ENCODE results near the gene SMG6.
A peak's percentile ranks its signal among the peaks of the same experiment; 100 is the strongest.

SMG6 gene

GRCh38 chr17:2197271-2197670, 106.3 kb downstream of the SMG6 start:
- Histone ChIP-seq H3K18ac (ENCODE audit: low read length) (no peak overlapping the region), H3K4me3 (ENCODE audit: low read length) (no peak overlapping the region), H3K9ac (ENCODE audit: low read length) (no peak overlapping the region), H2BK15ac (replicated peaks; ENCODE audit: low read depth) (no peak overlapping the region), H3K4me2 (ENCODE audit: low read length) (no peak overlapping the region), H4K8ac (ENCODE audit: low read depth, low read length) (no peak overlapping the region), H3K79me2 (ENCODE audit: control insufficient read depth, insufficient read depth, low read length) (no peaks in the 10 kb centered on the region), H3K4ac (ENCODE audit: low read depth, low read length) (no peak overlapping the region), H3K27me3 (ENCODE audit: insufficient read depth, low read length, poor library complexity) (no peaks in the 10 kb centered on the region), H3K56ac (ENCODE audit: low read length) (no peak overlapping the region), H2AK5ac (ENCODE audit: low read length) (no peak overlapping the region), H4K5ac (ENCODE audit: low read length) (no peak overlapping the region), H2BK120ac (ENCODE audit: low read depth, low read length) (no peak overlapping the region), H3K4me1 (ENCODE audit: control insufficient read depth, low read depth, low read length) (peaks cover 2% of the 10 kb centered on the region), H2BK5ac (ENCODE audit: low read length) (no peak overlapping the region), H3K27ac (ENCODE audit: low read depth, low read length) (no peak overlapping the region), H3K79me1 (ENCODE audit: low read length) (no peaks in the 10 kb centered on the region), H3K23ac (ENCODE audit: low read length) (no peak overlapping the region), H3K36me3 (ENCODE audit: control insufficient read depth, insufficient read depth, low read length) (no peaks in the 10 kb centered on the region)
- no peak for DNase-seq
- WGBS (ENCODE audit: extremely low coverage, insufficient coverage, low lambda C conversion rate), result no CpG with 5 or more reads among the region's 6 CpGs

- no CpG with 5 or more reads among the region's 6 CpGs for WGBS (ENCODE audit: extremely low coverage, insufficient coverage, low lambda C conversion rate)
- Histone ChIP-seq H3K4me1 (ENCODE audit: control insufficient read depth, low read depth, low read length) (peaks cover 2% of the 10 kb centered on the region), H3K4me3 (ENCODE audit: low read length) (no peak overlapping the region), H4K5ac (ENCODE audit: low read length) (no peak overlapping the region), H3K79me2 (ENCODE audit: control insufficient read depth, insufficient read depth, low read length) (no peaks in the 10 kb centered on the region), H4K8ac (ENCODE audit: low read depth, low read length) (no peak overlapping the region), H3K79me1 (ENCODE audit: low read length) (no peaks in the 10 kb centered on the region), H3K27me3 (ENCODE audit: insufficient read depth, low read length, poor library complexity) (no peaks in the 10 kb centered on the region), H3K23ac (ENCODE audit: low read length) (no peak overlapping the region), H3K27ac (ENCODE audit: low read depth, low read length) (no peak overlapping the region), H3K56ac (ENCODE audit: low read length) (no peak overlapping the region), H2AK5ac (ENCODE audit: low read length) (no peak overlapping the region), H3K9ac (ENCODE audit: low read length) (no peak overlapping the region), H2BK120ac (ENCODE audit: low read depth, low read length) (no peak overlapping the region), H3K36me3 (ENCODE audit: control insufficient read depth, insufficient read depth, low read length) (no peaks in the 10 kb centered on the region), H3K4me2 (ENCODE audit: low read length) (no peak overlapping the region), H3K18ac (ENCODE audit: low read length) (no peak overlapping the region), H2BK15ac (replicated peaks; ENCODE audit: low read depth) (no peak overlapping the region), H3K4ac (ENCODE audit: low read depth, low read length) (no peak overlapping the region), H2BK5ac (ENCODE audit: low read length) (no peak overlapping the region)
- DNase-seq, result no peak
These were observed 107.9 kb downstream of the SMG6 start for GRCh38 chr17:2195729-2196128.

GRCh38 chr17:2194889-2195335, 108.7 kb downstream of the SMG6 start:
- no peak overlapping the region for H4K8ac ChIP-seq (ENCODE audit: low read depth, low read length)
- no peak overlapping the region for H3K4me2 ChIP-seq (ENCODE audit: low read length)
- no peaks in the 10 kb centered on the region for H3K36me3 ChIP-seq (ENCODE audit: control insufficient read depth, insufficient read depth, low read length)
- no peak overlapping the region for H3K27ac ChIP-seq (ENCODE audit: low read depth, low read length)
- no peak overlapping the region for H3K18ac ChIP-seq (ENCODE audit: low read length)
- no peak overlapping the region for H2BK15ac ChIP-seq (replicated peaks; ENCODE audit: low read depth)
- H2BK5ac ChIP-seq (ENCODE audit: low read length), result no peak overlapping the region
- H4K5ac ChIP-seq (ENCODE audit: low read length), result no peak overlapping the region
- no peaks in the 10 kb centered on the region for H3K79me1 ChIP-seq (ENCODE audit: low read length)
- no peak overlapping the region for H3K23ac ChIP-seq (ENCODE audit: low read length)
- no peaks in the 10 kb centered on the region for H3K27me3 ChIP-seq (ENCODE audit: insufficient read depth, low read length, poor library complexity)
- H3K9ac ChIP-seq (ENCODE audit: low read length), result no peak overlapping the region
- WGBS (ENCODE audit: extremely low coverage, insufficient coverage, low lambda C conversion rate), result no CpG with 5 or more reads among the region's 5 CpGs
- no peak overlapping the region for H3K4me3 ChIP-seq (ENCODE audit: low read length)
- H3K79me2 ChIP-seq (ENCODE audit: control insufficient read depth, insufficient read depth, low read length), result no peaks in the 10 kb centered on the region
- H3K4ac ChIP-seq (ENCODE audit: low read depth, low read length), result no peak overlapping the region
- peaks cover 2% of the 10 kb centered on the region for H3K4me1 ChIP-seq (ENCODE audit: control insufficient read depth, low read depth, low read length)
- H2BK120ac ChIP-seq (ENCODE audit: low read depth, low read length), result no peak overlapping the region
- peak; percentile 94 for DNase-seq
- H2AK5ac ChIP-seq (ENCODE audit: low read length), result no peak overlapping the region
- H3K56ac ChIP-seq (ENCODE audit: low read length), result no peak overlapping the region

- H4K8ac ChIP-seq (ENCODE audit: low read depth, low read length), result no peak overlapping the region
- H3K27ac ChIP-seq (ENCODE audit: low read depth, low read length), result no peak overlapping the region
- no CpG with 5 or more reads among the region's 7 CpGs for WGBS (ENCODE audit: extremely low coverage, insufficient coverage, low lambda C conversion rate)
- no peaks in the 10 kb centered on the region for H3K79me2 ChIP-seq (ENCODE audit: control insufficient read depth, insufficient read depth, low read length)
- no peaks in the 10 kb centered on the region for H3K27me3 ChIP-seq (ENCODE audit: insufficient read depth, low read length, poor library complexity)
- H3K79me1 ChIP-seq (ENCODE audit: low read length), result no peaks in the 10 kb centered on the region
- no peak overlapping the region for H3K4ac ChIP-seq (ENCODE audit: low read depth, low read length)
- H2BK15ac ChIP-seq (replicated peaks; ENCODE audit: low read depth), result no peak overlapping the region
- H4K5ac ChIP-seq (ENCODE audit: low read length), result no peak overlapping the region
- no peak overlapping the region for H3K4me2 ChIP-seq (ENCODE audit: low read length)
- peak; percentile 47 for DNase-seq
- no peaks in the 10 kb centered on the region for H3K36me3 ChIP-seq (ENCODE audit: control insufficient read depth, insufficient read depth, low read length)
- H2BK120ac ChIP-seq (ENCODE audit: low read depth, low read length), result no peak overlapping the region
- H3K9ac ChIP-seq (ENCODE audit: low read length), result no peak overlapping the region
- H2AK5ac ChIP-seq (ENCODE audit: low read length), result no peak overlapping the region
- no peak overlapping the region for H3K4me3 ChIP-seq (ENCODE audit: low read length)
- H2BK5ac ChIP-seq (ENCODE audit: low read length), result no peak overlapping the region
- H3K23ac ChIP-seq (ENCODE audit: low read length), result no peak overlapping the region
- H3K4me1 ChIP-seq (ENCODE audit: control insufficient read depth, low read depth, low read length), result peaks cover 2% of the 10 kb centered on the region
- no peak overlapping the region for H3K18ac ChIP-seq (ENCODE audit: low read length)
- no peak overlapping the region for H3K56ac ChIP-seq (ENCODE audit: low read length)
These were observed 111.1 kb downstream of the SMG6 start for GRCh38 chr17:2192367-2193057.

- no peak overlapping the region for H3K56ac ChIP-seq (ENCODE audit: low read length)
- no peak overlapping the region for H2BK120ac ChIP-seq (ENCODE audit: low read depth, low read length)
- H3K27ac ChIP-seq (ENCODE audit: low read depth, low read length), result no peak overlapping the region
- no peak overlapping the region for H3K4ac ChIP-seq (ENCODE audit: low read depth, low read length)
- no peak for DNase-seq
- no peak overlapping the region for H3K4me3 ChIP-seq (ENCODE audit: low read length)
- no peak overlapping the region for H2AK5ac ChIP-seq (ENCODE audit: low read length)
- H4K8ac ChIP-seq (ENCODE audit: low read depth, low read length), result no peak overlapping the region
- no peak overlapping the region for H3K9ac ChIP-seq (ENCODE audit: low read length)
- H3K79me2 ChIP-seq (ENCODE audit: control insufficient read depth, insufficient read depth, low read length), result no peaks in the 10 kb centered on the region
- H3K18ac ChIP-seq (ENCODE audit: low read length), result no peak overlapping the region
- H2BK15ac ChIP-seq (replicated peaks; ENCODE audit: low read depth), result no peak overlapping the region
- H2BK5ac ChIP-seq (ENCODE audit: low read length), result no peak overlapping the region
- H3K27me3 ChIP-seq (ENCODE audit: insufficient read depth, low read length, poor library complexity), result no peaks in the 10 kb centered on the region
- H4K5ac ChIP-seq (ENCODE audit: low read length), result no peak overlapping the region
- peaks cover 2% of the 10 kb centered on the region for H3K4me1 ChIP-seq (ENCODE audit: control insufficient read depth, low read depth, low read length)
- no peaks in the 10 kb centered on the region for H3K36me3 ChIP-seq (ENCODE audit: control insufficient read depth, insufficient read depth, low read length)
- H3K23ac ChIP-seq (ENCODE audit: low read length), result no peak overlapping the region
- WGBS (ENCODE audit: extremely low coverage, insufficient coverage, low lambda C conversion rate), result no CpG with 5 or more reads among the region's 9 CpGs
- H3K79me1 ChIP-seq (ENCODE audit: low read length), result no peaks in the 10 kb centered on the region
- H3K4me2 ChIP-seq (ENCODE audit: low read length), result no peak overlapping the region
These were observed 111.8 kb downstream of the SMG6 start for GRCh38 chr17:2191785-2192184.

GRCh38 chr17:2191227-2191626, 112.4 kb downstream of the SMG6 start:
- Histone ChIP-seq H3K18ac (ENCODE audit: low read length) (no peak overlapping the region), H2BK5ac (ENCODE audit: low read length) (no peak overlapping the region), H3K9ac (ENCODE audit: low read length) (no peak overlapping the region), H3K56ac (ENCODE audit: low read length) (no peak overlapping the region), H4K5ac (ENCODE audit: low read length) (no peak overlapping the region), H2BK15ac (replicated peaks; ENCODE audit: low read depth) (no peak overlapping the region), H3K79me1 (ENCODE audit: low read length) (no peaks in the 10 kb centered on the region), H2AK5ac (ENCODE audit: low read length) (no peak overlapping the region), H3K27me3 (ENCODE audit: insufficient read depth, low read length, poor library complexity) (no peaks in the 10 kb centered on the region), H3K79me2 (ENCODE audit: control insufficient read depth, insufficient read depth, low read length) (no peaks in the 10 kb centered on the region), H3K4me1 (ENCODE audit: control insufficient read depth, low read depth, low read length) (peaks cover 2% of the 10 kb centered on the region), H3K4me3 (ENCODE audit: low read length) (no peak overlapping the region), H3K4me2 (ENCODE audit: low read length) (no peak overlapping the region), H3K27ac (ENCODE audit: low read depth, low read length) (no peak overlapping the region), H3K36me3 (ENCODE audit: control insufficient read depth, insufficient read depth, low read length) (no peaks in the 10 kb centered on the region), H3K4ac (ENCODE audit: low read depth, low read length) (no peak overlapping the region), H2BK120ac (ENCODE audit: low read depth, low read length) (no peak overlapping the region), H4K8ac (ENCODE audit: low read depth, low read length) (no peak overlapping the region), H3K23ac (ENCODE audit: low read length) (no peak overlapping the region)
- WGBS (ENCODE audit: extremely low coverage, insufficient coverage, low lambda C conversion rate), result no CpG with 5 or more reads among the region's 6 CpGs
- no peak for DNase-seq

All from mesendoderm (in vitro differentiated cells).